AG04449 (cell line): ENCODE results near the gene EBLN2.

Experiments
- CTCF ChIA-PET: fragments of 350-600 bp; formaldehyde crosslinking; extraction: SDS; loops from one replicate; lab custom pipeline; 2021; ENCODE audit warnings: antibody characterized with exemption; lab: Yijun Ruan, JAX
- POLR2A ChIA-PET: fragments of 400-600, 350-600 bp; formaldehyde crosslinking; extraction: SDS; loops from one replicate; lab custom pipeline; 2020; ENCODE audit warnings: antibody characterized with exemption, inconsistent platforms; lab: Yijun Ruan, JAX
- DNase-seq: peaks from one replicate; pipeline ENCODE4 v3.0.0-alpha.2; 2010; ENCODE audit warnings: low read depth, low spot score
- H3K4me3 ChIP-seq: 2 replicates; pipeline ENCODE4 v1.5.1; 2011; ENCODE audit warnings: low read depth, mild to moderate bottlenecking, control low read depth, low read length
- CTCF ChIP-seq: IDR thresholded peaks from one replicate; pipeline ENCODE4 v1.5.1; 2011; ENCODE audit warnings: mild to moderate bottlenecking, moderate library complexity, low read length, control low read depth, inconsistent platforms; ENCODE audit not compliant: insufficient read depth; ENCODE audit errors: missing control alignments

The EBLN2 gene

GRCh38 chr3:73101881-73102280 is 40.4 kb downstream of the EBLN2 start:
- DNase-seq = no peak
- ChIA-PET POLR2A (no interaction called here), CTCF (interaction anchor here (1.0 to 3.7 kb wide), 9 partner anchors 14 to 746 kb away, joined by 3 to 101 read pairs (median 6); no protein-coding TSS in a partner anchor)
- no peak overlapping the region for H3K4me3 ChIP-seq
- no peak for TF ChIP-seq CTCF

GRCh38 chr3:73107215-73107614 is 45.8 kb downstream of the EBLN2 start:
- no peak for TF ChIP-seq CTCF
- no peak for DNase-seq
- ChIA-PET POLR2A (no interaction called here), CTCF (no interaction called here)
- H3K4me3 ChIP-seq = no peak overlapping the region

DNA sequence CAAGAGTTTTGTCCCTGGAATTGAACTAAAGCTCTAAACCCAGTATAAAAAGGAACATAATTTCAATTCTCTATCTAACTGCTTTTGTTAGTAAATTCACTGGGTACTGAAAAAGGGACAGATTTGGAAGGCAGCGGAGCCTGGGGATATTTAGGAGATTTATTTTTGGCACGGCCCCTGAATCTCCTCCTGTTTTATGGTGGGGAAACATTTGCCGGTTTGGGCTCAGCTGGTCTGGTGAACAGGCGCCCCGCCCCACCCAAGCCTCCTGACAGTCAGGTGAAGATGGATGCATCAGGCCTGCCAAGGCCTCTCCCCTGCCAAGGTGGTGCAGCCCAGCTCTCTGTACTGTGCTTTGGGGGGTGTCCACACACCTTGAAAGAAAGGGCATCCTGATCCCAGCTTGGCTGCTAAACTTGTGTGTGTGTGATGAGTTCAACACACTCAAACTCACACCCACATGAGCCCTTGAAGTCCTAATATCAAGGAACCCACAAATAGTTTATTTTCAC is 46.3 kb downstream of the EBLN2 start:
- DNase-seq = no peak
- ChIA-PET POLR2A (no interaction called here), CTCF (interaction anchor here (0.6 to 1.6 kb wide), 2 partner anchors 258 to 395 kb away, joined by 3 to 8 read pairs; no protein-coding TSS in a partner anchor)
- H3K4me3 ChIP-seq = no peak overlapping the region
- TF ChIP-seq CTCF = no peak

GRCh38 chr3:73108750-73109149 is 47.3 kb downstream of the EBLN2 start:
- ChIA-PET CTCF (interaction anchor here (1.6 kb wide), 1 partner anchor 394 kb away, joined by 8 read pairs; no protein-coding TSS in a partner anchor), POLR2A (no interaction called here)
- no peak for TF ChIP-seq CTCF
- no peak overlapping the region for H3K4me3 ChIP-seq
- no peak for DNase-seq

DNA sequence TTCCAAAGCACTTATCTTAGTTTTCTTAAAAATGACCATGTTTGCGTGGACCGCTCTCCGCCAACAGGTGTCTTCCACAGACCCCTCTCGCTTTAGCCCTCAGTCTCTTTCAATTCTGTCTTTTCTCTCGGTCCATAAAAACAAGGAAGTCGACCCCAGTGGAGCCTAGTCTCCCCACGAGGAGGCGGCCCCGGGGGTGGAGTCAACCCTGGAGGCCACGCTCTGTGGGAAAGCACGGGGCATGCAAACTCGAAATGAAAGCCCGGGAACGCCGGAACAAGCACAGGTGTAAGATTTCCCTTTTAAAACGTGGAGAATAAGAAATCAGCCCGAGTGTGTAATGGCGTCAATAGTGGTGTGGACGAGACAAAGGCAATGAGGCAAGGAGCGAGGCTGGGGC is 49.1 kb downstream of the EBLN2 start:
- POLR2A ChIA-PET = no interaction called here
- no peak for TF ChIP-seq CTCF
- CTCF ChIA-PET = interaction anchor here (2.2 kb wide), 1 partner anchor 10 kb away, joined by 10 read pairs; no protein-coding TSS in a partner anchor
- DNase-seq = no peak
- H3K4me3 ChIP-seq = no peak overlapping the region
